PFSK-1 (cell line): ENCODE measurements around the gene KRT78.

Source experiments
- FOXP2 ChIP-seq: optimal IDR thresholded peaks from 2 replicates; pipeline ENCODE3; 2011; ENCODE audit warnings: borderline replicate concordance, control low read depth, inconsistent platforms; ENCODE audit not compliant: insufficient read depth; ENCODE audit errors: extremely low read length, extremely low read depth
- POLR2AphosphoS5 ChIP-seq: IDR thresholded peaks from 2 replicates; pipeline ENCODE4 v1.6.1; 2012; ENCODE audit warnings: low read depth, mild to moderate bottlenecking, control low read depth, low read length, moderate library complexity
- REST ChIP-seq, 2 experiments: IDR thresholded peaks; 2 replicates each; pipeline versions ENCODE4 v1.6.1 to v1.8.0; 2011 to 2012; ENCODE audit warnings: low read depth in 2 of 2, low read length in 2 of 2, control low read depth in 1 of 2, inconsistent platforms in 1 of 2, mild to moderate bottlenecking in 1 of 2, moderate library complexity in 1 of 2; ENCODE audit not compliant: insufficient read depth in 1 of 2
- SIN3A ChIP-seq: IDR thresholded peaks from 2 replicates; pipeline ENCODE4 v1.6.1; 2012; ENCODE audit warnings: mild to moderate bottlenecking, low read length, moderate library complexity, borderline replicate concordance; ENCODE audit not compliant: insufficient read depth
- TAF1 ChIP-seq: IDR thresholded peaks from 2 replicates; pipeline ENCODE4 v1.6.1; 2012; ENCODE audit warnings: low read length, control low read depth, borderline replicate concordance; ENCODE audit not compliant: insufficient read depth

KRT78 gene

GRCh38 chr12:52873832-52874572 lies 25.2 kb upstream of the KRT78 start:
- TF ChIP-seq TAF1 (no peak), REST (IDR thresholded peaks at IDR 0.05; ENCODE audit: insufficient read depth in 1 of 2, low read depth in 2 of 2, low read length in 2 of 2) (no peak), FOXP2 (no peak), POLR2AphosphoS5 (no peak), SIN3A (no peak)

- no peak for TF ChIP-seq TAF1
- no peak for TF ChIP-seq POLR2AphosphoS5
- no peak for TF ChIP-seq FOXP2
- TF ChIP-seq REST (IDR thresholded peaks at IDR 0.05; ENCODE audit: insufficient read depth in 1 of 2, low read depth in 2 of 2, low read length in 2 of 2): no peak
- TF ChIP-seq SIN3A: no peak
These were observed 24.7 kb upstream of the KRT78 start for GRCh38 chr12:52873513-52873831.

- TF ChIP-seq TAF1 (no peak), SIN3A (no peak), POLR2AphosphoS5 (no peak), REST (IDR thresholded peaks at IDR 0.05; ENCODE audit: insufficient read depth in 1 of 2, low read depth in 2 of 2, low read length in 2 of 2) (no peak), FOXP2 (no peak)
These were observed 24.0 kb upstream of the KRT78 start for GRCh38 chr12:52872644-52873389.

GRCh38 chr12:52871291-52872039 lies 22.7 kb upstream of the KRT78 start:
- no peak for TF ChIP-seq FOXP2
- TF ChIP-seq SIN3A: no peak
- TF ChIP-seq REST (IDR thresholded peaks at IDR 0.05; ENCODE audit: insufficient read depth in 1 of 2, low read depth in 2 of 2, low read length in 2 of 2): no peak
- TF ChIP-seq TAF1: no peak
- no peak for TF ChIP-seq POLR2AphosphoS5
